Measurements from ENCODE around the gene TBC1D14. TPM values are rescaled to one million over a fixed set of nuclear protein-coding genes. Genes with fewer than 3 reads are reported as not detected.

TBC1D14 gene
- total RNA-seq, 1 experiment from 2014 or later: 35.2 TPM

GRCh38 chr4:6923507-6923906, 13.9 kb downstream of the TBC1D14 start:
- no peak overlapping the region for H3K9ac ChIP-seq (ENCODE audit: low read length)
- no peaks in the 10 kb centered on the region for H3K4me1 ChIP-seq (ENCODE audit: low read length)
- H3K9me3 ChIP-seq (ENCODE audit: low read length): no peaks in the 10 kb centered on the region
- no peak overlapping the region for H2AFZ ChIP-seq (ENCODE audit: low read length)
- H3K36me3 ChIP-seq (ENCODE audit: insufficient read depth, low read length): no peaks in the 10 kb centered on the region
- H4K20me1 ChIP-seq (ENCODE audit: insufficient read depth, low read depth, low read length): peaks cover 33% of the 10 kb centered on the region; the same call in 1 of the 2 replicates
- H3K9me2 ChIP-seq (replicated peaks; ENCODE audit: insufficient read depth, low read length): no peaks in the 10 kb centered on the region
- H3K4me3 ChIP-seq (ENCODE audit: low read length): no peak overlapping the region
- H3K27me3 ChIP-seq (ENCODE audit: low read length): no peaks in the 10 kb centered on the region
- H3K4me2 ChIP-seq (ENCODE audit: low read depth, low read length, poor library complexity, severe bottlenecking): no peak overlapping the region
- no peak overlapping the region for H3K27ac ChIP-seq (ENCODE audit: low read length)
- H3K79me2 ChIP-seq (ENCODE audit: low read length): no peaks in the 10 kb centered on the region
- DNase-seq: no peak

- Histone ChIP-seq H3K79me2 (ENCODE audit: low read length) (no peaks in the 10 kb centered on the region), H3K4me1 (ENCODE audit: low read length) (no peaks in the 10 kb centered on the region)
Observed at GRCh38 chr4:6924361-6924779, 14.7 kb downstream of the TBC1D14 start.

GRCh38 chr4:6925357-6925836, 15.8 kb downstream of the TBC1D14 start:
- no peaks in the 10 kb centered on the region for H3K4me1 ChIP-seq (ENCODE audit: low read length)
- no peaks in the 10 kb centered on the region for H3K27me3 ChIP-seq (ENCODE audit: low read length)
- no peak overlapping the region for H3K4me3 ChIP-seq (ENCODE audit: low read length)
- H3K36me3 ChIP-seq (ENCODE audit: insufficient read depth, low read length): no peaks in the 10 kb centered on the region
- H3K4me2 ChIP-seq (ENCODE audit: low read depth, low read length, poor library complexity, severe bottlenecking): no peak overlapping the region
- DNase-seq: no peak
- H3K9me3 ChIP-seq (ENCODE audit: low read length): no peaks in the 10 kb centered on the region
- H3K79me2 ChIP-seq (ENCODE audit: low read length): no peaks in the 10 kb centered on the region
- no peak overlapping the region for H3K9ac ChIP-seq (ENCODE audit: low read length)
- no peak overlapping the region for H2AFZ ChIP-seq (ENCODE audit: low read length)
- no peak overlapping the region for H3K27ac ChIP-seq (ENCODE audit: low read length)
- no peaks in the 10 kb centered on the region for H3K9me2 ChIP-seq (replicated peaks; ENCODE audit: insufficient read depth, low read length)
- peaks cover 41% of the 10 kb centered on the region; the same call in 1 of the 2 replicates for H4K20me1 ChIP-seq (ENCODE audit: insufficient read depth, low read depth, low read length)

More at GRCh38 chr4:6924361-6924779, 14.7 kb downstream of the TBC1D14 start:
- Histone ChIP-seq H2AFZ (ENCODE audit: low read length) (no peak overlapping the region), H3K4me2 (ENCODE audit: low read depth, low read length, poor library complexity, severe bottlenecking) (no peak overlapping the region), H3K27me3 (ENCODE audit: low read length) (no peaks in the 10 kb centered on the region), H3K9me2 (replicated peaks; ENCODE audit: insufficient read depth, low read length) (no peaks in the 10 kb centered on the region), H3K9ac (ENCODE audit: low read length) (no peak overlapping the region), H3K36me3 (ENCODE audit: insufficient read depth, low read length) (no peaks in the 10 kb centered on the region), H4K20me1 (ENCODE audit: insufficient read depth, low read depth, low read length) (peaks cover 39% of the 10 kb centered on the region; the same call in 1 of the 2 replicates), H3K27ac (ENCODE audit: low read length) (no peak overlapping the region), H3K4me3 (ENCODE audit: low read length) (no peak overlapping the region), H3K9me3 (ENCODE audit: low read length) (no peaks in the 10 kb centered on the region)
- no peak for DNase-seq

- H3K27me3 ChIP-seq (ENCODE audit: low read length): no peaks in the 10 kb centered on the region
- no peak overlapping the region for H3K27ac ChIP-seq (ENCODE audit: low read length)
- no peak overlapping the region for H3K4me3 ChIP-seq (ENCODE audit: low read length)
- H3K9me2 ChIP-seq (replicated peaks; ENCODE audit: insufficient read depth, low read length): no peaks in the 10 kb centered on the region
- no peak for DNase-seq
- no peaks in the 10 kb centered on the region for H3K9me3 ChIP-seq (ENCODE audit: low read length)
- no peak overlapping the region for H3K9ac ChIP-seq (ENCODE audit: low read length)
- no peaks in the 10 kb centered on the region for H3K79me2 ChIP-seq (ENCODE audit: low read length)
- H2AFZ ChIP-seq (ENCODE audit: low read length): no peak overlapping the region
- no peak overlapping the region for H3K4me2 ChIP-seq (ENCODE audit: low read depth, low read length, poor library complexity, severe bottlenecking)
- H3K4me1 ChIP-seq (ENCODE audit: low read length): no peaks in the 10 kb centered on the region
- H3K36me3 ChIP-seq (ENCODE audit: insufficient read depth, low read length): no peaks in the 10 kb centered on the region
- peaks cover 39% of the 10 kb centered on the region; the same call in 1 of the 2 replicates for H4K20me1 ChIP-seq (ENCODE audit: insufficient read depth, low read depth, low read length)
Observed at GRCh38 chr4:6926081-6926480, 16.5 kb downstream of the TBC1D14 start.

GRCh38 chr4:6926681-6927478, 17.3 kb downstream of the TBC1D14 start:
- H3K4me2 ChIP-seq (ENCODE audit: low read depth, low read length, poor library complexity, severe bottlenecking): no peak overlapping the region
- H3K9ac ChIP-seq (ENCODE audit: low read length): no peak overlapping the region
- H3K27me3 ChIP-seq (ENCODE audit: low read length): no peaks in the 10 kb centered on the region
- no peaks in the 10 kb centered on the region for H3K79me2 ChIP-seq (ENCODE audit: low read length)
- no peaks in the 10 kb centered on the region for H3K9me3 ChIP-seq (ENCODE audit: low read length)
- no peak overlapping the region for H3K27ac ChIP-seq (ENCODE audit: low read length)
- no peaks in the 10 kb centered on the region for H3K4me1 ChIP-seq (ENCODE audit: low read length)
- no peak for DNase-seq
- no peaks in the 10 kb centered on the region for H3K36me3 ChIP-seq (ENCODE audit: insufficient read depth, low read length)
- H2AFZ ChIP-seq (ENCODE audit: low read length): no peak overlapping the region
- H3K9me2 ChIP-seq (replicated peaks; ENCODE audit: insufficient read depth, low read length): no peaks in the 10 kb centered on the region
- no peak overlapping the region for H3K4me3 ChIP-seq (ENCODE audit: low read length)
- H4K20me1 ChIP-seq (ENCODE audit: insufficient read depth, low read depth, low read length): peaks cover 39% of the 10 kb centered on the region; the same call in 1 of the 2 replicates

- no peaks in the 10 kb centered on the region for H3K4me1 ChIP-seq (ENCODE audit: low read length)
- no peak overlapping the region for H3K4me2 ChIP-seq (ENCODE audit: low read depth, low read length, poor library complexity, severe bottlenecking)
- no peaks in the 10 kb centered on the region for H3K27me3 ChIP-seq (ENCODE audit: low read length)
- H3K36me3 ChIP-seq (ENCODE audit: insufficient read depth, low read length): no peaks in the 10 kb centered on the region
- H3K4me3 ChIP-seq (ENCODE audit: low read length): no peak overlapping the region
- H3K27ac ChIP-seq (ENCODE audit: low read length): no peak overlapping the region
- peaks cover 32% of the 10 kb centered on the region; the same call in 1 of the 2 replicates for H4K20me1 ChIP-seq (ENCODE audit: insufficient read depth, low read depth, low read length)
- H2AFZ ChIP-seq (ENCODE audit: low read length): no peak overlapping the region
- no peaks in the 10 kb centered on the region for H3K79me2 ChIP-seq (ENCODE audit: low read length)
- no peak overlapping the region for H3K9ac ChIP-seq (ENCODE audit: low read length)
- H3K9me2 ChIP-seq (replicated peaks; ENCODE audit: insufficient read depth, low read length): no peaks in the 10 kb centered on the region
- H3K9me3 ChIP-seq (ENCODE audit: low read length): no peaks in the 10 kb centered on the region
- DNase-seq: no peak
Observed at GRCh38 chr4:6928081-6928480, 18.5 kb downstream of the TBC1D14 start.

- H3K4me1 ChIP-seq (ENCODE audit: low read length): no peaks in the 10 kb centered on the region
- peaks cover 32% of the 10 kb centered on the region; the same call in 1 of the 2 replicates for H4K20me1 ChIP-seq (ENCODE audit: insufficient read depth, low read depth, low read length)
Observed at GRCh38 chr4:6929339-6929811, 19.7 kb downstream of the TBC1D14 start.

GRCh38 chr4:6929812-6930464, 20.3 kb downstream of the TBC1D14 start:
- H4K20me1 ChIP-seq (ENCODE audit: insufficient read depth, low read depth, low read length): peaks cover 32% of the 10 kb centered on the region; the same call in 1 of the 2 replicates

More at GRCh38 chr4:6929339-6929811, 19.7 kb downstream of the TBC1D14 start:
- no peak overlapping the region for H3K27ac ChIP-seq (ENCODE audit: low read length)
- H3K79me2 ChIP-seq (ENCODE audit: low read length): no peaks in the 10 kb centered on the region
- no peak overlapping the region for H2AFZ ChIP-seq (ENCODE audit: low read length)
- H3K4me2 ChIP-seq (ENCODE audit: low read depth, low read length, poor library complexity, severe bottlenecking): no peak overlapping the region
- no peak overlapping the region for H3K4me3 ChIP-seq (ENCODE audit: low read length)
- H3K9me2 ChIP-seq (replicated peaks; ENCODE audit: insufficient read depth, low read length): no peaks in the 10 kb centered on the region
- no peak overlapping the region for H3K9ac ChIP-seq (ENCODE audit: low read length)
- DNase-seq: no peak
- H3K36me3 ChIP-seq (ENCODE audit: insufficient read depth, low read length): no peaks in the 10 kb centered on the region
- no peaks in the 10 kb centered on the region for H3K27me3 ChIP-seq (ENCODE audit: low read length)
- H3K9me3 ChIP-seq (ENCODE audit: low read length): no peaks in the 10 kb centered on the region

More at GRCh38 chr4:6929812-6930464, 20.3 kb downstream of the TBC1D14 start:
- H3K36me3 ChIP-seq (ENCODE audit: insufficient read depth, low read length): no peaks in the 10 kb centered on the region
- H3K4me3 ChIP-seq (ENCODE audit: low read length): no peak overlapping the region
- no peak overlapping the region for H3K9ac ChIP-seq (ENCODE audit: low read length)
- H3K9me3 ChIP-seq (ENCODE audit: low read length): no peaks in the 10 kb centered on the region
- H2AFZ ChIP-seq (ENCODE audit: low read length): no peak overlapping the region
- no peaks in the 10 kb centered on the region for H3K9me2 ChIP-seq (replicated peaks; ENCODE audit: insufficient read depth, low read length)
- no peak overlapping the region for H3K27ac ChIP-seq (ENCODE audit: low read length)
- no peak for DNase-seq
- H3K27me3 ChIP-seq (ENCODE audit: low read length): no peaks in the 10 kb centered on the region
- H3K79me2 ChIP-seq (ENCODE audit: low read length): no peaks in the 10 kb centered on the region
- no peaks in the 10 kb centered on the region for H3K4me1 ChIP-seq (ENCODE audit: low read length)
- H3K4me2 ChIP-seq (ENCODE audit: low read depth, low read length, poor library complexity, severe bottlenecking): no peak overlapping the region

Data from Karpas-422 (cell line).